Measurements from ENCODE around the gene CYP8B1. TPM values are rescaled to one million over a fixed set of nuclear protein-coding genes. Genes with fewer than 3 reads are reported as not detected.
A peak's percentile ranks its signal among the peaks of the same experiment; 100 is the strongest.

The CYP8B1 gene
- total RNA-seq, 1 experiment from 2014 or later = not detected

GRCh38 chr3:42853056-42853455 is 22.6 kb downstream of the CYP8B1 start:
- DNase-seq (ENCODE audit: low read depth) = no peak

GRCh38 chr3:42852441-42852840 is 23.2 kb downstream of the CYP8B1 start:
- DNase-seq (ENCODE audit: low read depth) = no peak

- no peak for DNase-seq (ENCODE audit: low read depth)
These were observed 24.3 kb downstream of the CYP8B1 start for GRCh38 chr3:42851228-42851834.

- no peak for DNase-seq (ENCODE audit: low read depth)
These were observed 25.4 kb downstream of the CYP8B1 start for GRCh38 chr3:42850263-42850662.

GRCh38 chr3:42849017-42849416 is 26.7 kb downstream of the CYP8B1 start:
- no peak for DNase-seq (ENCODE audit: low read depth)

GRCh38 chr3:42847731-42848130 is 27.9 kb downstream of the CYP8B1 start:
- DNase-seq (ENCODE audit: low read depth) = peak; percentile 11

- DNase-seq (ENCODE audit: low read depth) = no peak
These were observed 28.8 kb downstream of the CYP8B1 start for GRCh38 chr3:42846685-42847522.

GRCh38 chr3:42844815-42845214 is 30.9 kb downstream of the CYP8B1 start:
- DNase-seq (ENCODE audit: low read depth) = no peak

- DNase-seq (ENCODE audit: low read depth) = no peak
These were observed 31.3 kb downstream of the CYP8B1 start for GRCh38 chr3:42844412-42844713.

GRCh38 chr3:42843713-42844411 is 31.8 kb downstream of the CYP8B1 start:
- no peak for DNase-seq (ENCODE audit: low read depth)

- DNase-seq (ENCODE audit: low read depth) = no peak
These were observed 34.3 kb downstream of the CYP8B1 start for GRCh38 chr3:42841332-42841731.

GRCh38 chr3:42839616-42840015 is 36.1 kb downstream of the CYP8B1 start:
- peak; percentile 78 for DNase-seq (ENCODE audit: low read depth)

GRCh38 chr3:42838571-42838970 is 37.1 kb downstream of the CYP8B1 start:
- no peak for DNase-seq (ENCODE audit: low read depth)

GRCh38 chr3:42836150-42837123 is 39.2 kb downstream of the CYP8B1 start:
- DNase-seq (ENCODE audit: low read depth) = no peak

GRCh38 chr3:42831321-42831713 is 44.4 kb downstream of the CYP8B1 start:
- DNase-seq (ENCODE audit: low read depth) = peak; percentile 65

GRCh38 chr3:42830437-42831320 is 45.0 kb downstream of the CYP8B1 start:
- DNase-seq (ENCODE audit: low read depth) = peak; percentile 23

GRCh38 chr3:42829628-42830436 is 45.8 kb downstream of the CYP8B1 start:
- DNase-seq (ENCODE audit: low read depth) = no peak

GRCh38 chr3:42829083-42829627 is 46.5 kb downstream of the CYP8B1 start:
- DNase-seq (ENCODE audit: low read depth) = no peak

GRCh38 chr3:42827654-42828053 is 48.0 kb downstream of the CYP8B1 start:
- no peak for DNase-seq (ENCODE audit: low read depth)

GRCh38 chr3:42827023-42827422 is 48.7 kb downstream of the CYP8B1 start:
- DNase-seq (ENCODE audit: low read depth) = no peak
